Ectodermal cell (in vitro differentiated cells): Measurements from ENCODE around the gene SETD3.

ENCODE experiments used
- H3K27ac ChIP-seq: 2 replicates; pipeline ENCODE4 v1.7.0; 2013; ENCODE audit warnings: mild to moderate bottlenecking, low read depth, low read length; ENCODE audit not compliant: insufficient read depth, poor library complexity, severe bottlenecking
- H3K27me3 ChIP-seq: 2 replicates; pipeline ENCODE4 v1.7.0; 2013; ENCODE audit warnings: mild to moderate bottlenecking, low read length; ENCODE audit not compliant: insufficient read depth, control insufficient read depth, poor library complexity, severe bottlenecking
- H3K36me3 ChIP-seq: one replicate; pipeline ENCODE4 v1.7.0; 2013; ENCODE audit warnings: low read length; ENCODE audit not compliant: control insufficient read depth, insufficient read depth
- H3K4me1 ChIP-seq: one replicate; pipeline ENCODE4 v1.7.0; 2013; ENCODE audit warnings: low read length; ENCODE audit not compliant: control insufficient read depth, insufficient read depth
- H3K4me3 ChIP-seq: 2 replicates; pipeline ENCODE4 v1.7.0; 2013; ENCODE audit warnings: low read depth, low read length, control low read depth; ENCODE audit not compliant: insufficient read depth
- H3K9me3 ChIP-seq: 2 replicates; pipeline ENCODE4 v1.7.0; 2013; ENCODE audit warnings: mild to moderate bottlenecking, low read length, moderate library complexity; ENCODE audit not compliant: control insufficient read depth
- WGBS, 2 experiments: methylation state at CpG; one replicate each; pipeline ENCODE4 v1.1.7; 2013; ENCODE audit warnings: missing lambda C conversion rate in 2 of 2; 5-methylcytosine and 5-hydroxymethylcytosine counted together

Gene SETD3

GRCh38 chr14:99509871-99510555, 29.4 kb upstream of the SETD3 start:
- Histone ChIP-seq H3K4me1 (peaks cover 11% of the 10 kb centered on the region), H3K27ac (no peak overlapping the region), H3K9me3 (no peaks in the 10 kb centered on the region), H3K36me3 (peaks cover 31% of the 10 kb centered on the region), H3K27me3 (no peaks in the 10 kb centered on the region), H3K4me3 (no peak overlapping the region)
- WGBS, 2 experiments = 91 to 95% methylated on average over 24 of the region's 27 CpGs

- Histone ChIP-seq H3K36me3 (peaks cover 30% of the 10 kb centered on the region), H3K27ac (peak overlapping the region; percentile 36), H3K4me1 (peaks cover 11% of the 10 kb centered on the region), H3K27me3 (no peaks in the 10 kb centered on the region), H3K9me3 (no peaks in the 10 kb centered on the region), H3K4me3 (no peak overlapping the region)
- WGBS, 2 experiments = 90 to 92% methylated on average over 23 of the region's 23 CpGs
Measured at GRCh38 chr14:99508896-99509629, 28.4 kb upstream of the SETD3 start.

- no peak overlapping the region for H3K4me3 ChIP-seq
- no peaks in the 10 kb centered on the region for H3K9me3 ChIP-seq
- 94% methylated on average over 13 of the region's 13 CpGs for WGBS, 2 experiments
- no peak overlapping the region for H3K27ac ChIP-seq
- peaks cover 11% of the 10 kb centered on the region for H3K4me1 ChIP-seq
- H3K27me3 ChIP-seq = no peaks in the 10 kb centered on the region
- peaks cover 38% of the 10 kb centered on the region for H3K36me3 ChIP-seq
Measured at GRCh38 chr14:99507860-99508640, 27.4 kb upstream of the SETD3 start.

GRCh38 chr14:99506276-99506675, 25.6 kb upstream of the SETD3 start:
- peaks cover 44% of the 10 kb centered on the region for H3K36me3 ChIP-seq
- no peaks in the 10 kb centered on the region for H3K9me3 ChIP-seq
- no peak overlapping the region for H3K4me3 ChIP-seq
- H3K27ac ChIP-seq = no peak overlapping the region
- WGBS, 2 experiments = 90 to 93% methylated on average over 6 of the region's 6 CpGs
- H3K4me1 ChIP-seq = peaks cover 11% of the 10 kb centered on the region
- no peaks in the 10 kb centered on the region for H3K27me3 ChIP-seq

- H3K36me3 ChIP-seq = peaks cover 49% of the 10 kb centered on the region
- H3K4me3 ChIP-seq = no peak overlapping the region
- H3K27me3 ChIP-seq = no peaks in the 10 kb centered on the region
- WGBS, 2 experiments = 93 to 95% methylated on average over 5 of the region's 5 CpGs
- peaks cover 4% of the 10 kb centered on the region for H3K4me1 ChIP-seq
- H3K9me3 ChIP-seq = no peaks in the 10 kb centered on the region
- H3K27ac ChIP-seq = no peak overlapping the region
Measured at GRCh38 chr14:99505089-99505488, 24.4 kb upstream of the SETD3 start.

- Histone ChIP-seq H3K36me3 (peaks cover 46% of the 10 kb centered on the region), H3K4me1 (peaks cover 1% of the 10 kb centered on the region), H3K27me3 (no peaks in the 10 kb centered on the region), H3K4me3 (no peak overlapping the region), H3K9me3 (no peaks in the 10 kb centered on the region), H3K27ac (no peak overlapping the region)
- 93 to 97% methylated on average over 4 of the region's 4 CpGs for WGBS, 2 experiments
Measured at GRCh38 chr14:99503848-99504453, 23.3 kb upstream of the SETD3 start.

GRCh38 chr14:99502989-99503421, 22.3 kb upstream of the SETD3 start:
- no peaks in the 10 kb centered on the region for H3K4me1 ChIP-seq
- peaks cover 40% of the 10 kb centered on the region for H3K36me3 ChIP-seq
- H3K27me3 ChIP-seq = no peaks in the 10 kb centered on the region
- H3K27ac ChIP-seq = no peak overlapping the region
- no peak overlapping the region for H3K4me3 ChIP-seq
- H3K9me3 ChIP-seq = no peaks in the 10 kb centered on the region
- 75 to 82% methylated on average over 14 of the region's 14 CpGs for WGBS, 2 experiments

- H3K4me1 ChIP-seq = no peaks in the 10 kb centered on the region
- no peaks in the 10 kb centered on the region for H3K27me3 ChIP-seq
- no peak overlapping the region for H3K27ac ChIP-seq
- no peak overlapping the region for H3K4me3 ChIP-seq
- WGBS, 2 experiments = 92 to 95% methylated on average over 3 of the region's 3 CpGs
- H3K36me3 ChIP-seq = peaks cover 28% of the 10 kb centered on the region
- no peaks in the 10 kb centered on the region for H3K9me3 ChIP-seq
Measured at GRCh38 chr14:99497894-99498293, 17.2 kb upstream of the SETD3 start.

- Histone ChIP-seq H3K9me3 (no peaks in the 10 kb centered on the region), H3K36me3 (peaks cover 26% of the 10 kb centered on the region), H3K27me3 (no peaks in the 10 kb centered on the region), H3K4me1 (no peaks in the 10 kb centered on the region), H3K4me3 (no peak overlapping the region), H3K27ac (no peak overlapping the region)
- WGBS, 2 experiments = 96 to 98% methylated on average over 2 of the region's 2 CpGs
Measured at GRCh38 chr14:99497341-99497740, 16.7 kb upstream of the SETD3 start.

- Histone ChIP-seq H3K27ac (no peak overlapping the region), H3K36me3 (no peaks in the 10 kb centered on the region), H3K4me1 (peaks cover 10% of the 10 kb centered on the region), H3K4me3 (no peak overlapping the region), H3K27me3 (no peaks in the 10 kb centered on the region), H3K9me3 (no peaks in the 10 kb centered on the region)
- WGBS, 2 experiments = 89 to 98% methylated on average over 1 to 2 of the region's 2 CpGs
Measured at GRCh38 chr14:99484106-99484505, 3.4 kb upstream of the SETD3 start.
